Stomach (tissue), 4 donors: ENCODE data around the gene COL25A1.

Experiments used
- CTCF ChIP-seq, 7 experiments: fragments of 450-650 bp in 4 of 7; fragments of 200-600 bp in 3 of 7; sonication (generic) in 3 of 7; IDR thresholded peaks; one replicate each; pipeline ENCODE4 v1.5.1; 2016 to 2019; ENCODE audit warnings: antibody characterized with exemption in 7 of 7, control low read depth in 2 of 7, mild to moderate bottlenecking in 1 of 7
- EP300 ChIP-seq: sonication (generic); formaldehyde crosslinking; IDR thresholded peaks from one replicate; pipeline ENCODE4 v1.6.1; 2017; ENCODE audit warnings: antibody characterized with exemption
- POLR2A ChIP-seq, 4 donors: fragments of 450-650 bp; IDR thresholded peaks; one replicate each; pipeline ENCODE4 v1.6.1; 2016; ENCODE audit warnings: antibody characterized with exemption in 4 of 4, control low read depth in 2 of 4, mild to moderate bottlenecking in 1 of 4, moderate library complexity in 1 of 4
- POLR2AphosphoS5 ChIP-seq, 3 donors: sonication (generic); formaldehyde crosslinking; IDR thresholded peaks; one replicate each; pipeline ENCODE4 v1.6.1; 2016; ENCODE audit warnings: antibody characterized with exemption in 3 of 3

- TF ChIP-seq CTCF (IDR thresholded peaks at IDR 0.05) = no peak
- no peak for TF ChIP-seq EP300
- TF ChIP-seq POLR2A (IDR thresholded peaks at IDR 0.05) = no peak
- no peak for TF ChIP-seq POLR2AphosphoS5 (IDR thresholded peaks at IDR 0.05)
These were observed 464.0 kb downstream of the COL25A1 start for GRCh38 chr4:108838451-108838850.
